ENCODE measurements around the gene NAXE. TPM values are rescaled to one million over a fixed set of nuclear protein-coding genes. Genes with fewer than 3 reads are reported as not detected.

The NAXE gene
- total RNA-seq, 1 donor from 2014 or later, result 32.8 TPM

DNA sequence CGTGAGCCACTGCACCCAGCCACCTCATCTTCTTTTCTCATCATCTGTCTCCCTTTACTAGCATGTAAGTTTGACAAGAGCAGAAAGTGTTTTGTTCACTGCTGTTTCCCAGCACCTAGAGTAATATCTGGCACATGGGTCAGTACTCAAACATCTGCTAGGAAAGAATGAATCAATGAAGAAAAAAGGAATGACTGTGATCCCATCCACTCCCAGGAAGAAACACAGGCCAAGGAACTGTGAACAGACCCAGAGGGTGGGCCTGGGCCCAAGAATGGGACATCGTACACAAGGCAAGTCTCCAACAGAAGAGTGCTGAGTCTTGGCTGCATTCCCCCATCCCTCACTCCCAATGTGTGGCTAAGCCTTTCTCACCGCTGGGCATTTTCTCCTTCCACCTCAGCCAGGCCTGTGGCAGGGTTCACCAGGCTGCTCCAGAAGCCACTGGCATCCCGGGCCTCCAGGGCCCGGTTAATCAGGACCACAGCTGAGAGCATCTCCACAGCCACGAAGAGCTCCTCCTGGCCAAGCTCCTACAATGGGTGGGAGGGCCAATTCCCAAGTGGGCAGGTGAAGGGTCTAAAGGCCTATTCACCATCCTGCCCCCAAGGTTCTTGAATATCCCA lies 37.6 kb upstream of the NAXE start:
- Histone ChIP-seq H2AFZ (replicated peaks) (no peak overlapping the region), H3K9ac (no peak overlapping the region), H3K27me3 (no peaks in the 10 kb centered on the region), H4K20me1 (ENCODE audit: low read depth) (no peaks in the 10 kb centered on the region), H3K4me1 (no peaks in the 10 kb centered on the region), H3K79me2 (ENCODE audit: low read depth) (no peaks in the 10 kb centered on the region), H3K27ac (no peak overlapping the region), H3K4me2 (no peak overlapping the region), H3K4me3 (no peak overlapping the region), H3F3A (ENCODE audit: low read depth) (no peaks in the 10 kb centered on the region), H3K36me3 (no peaks in the 10 kb centered on the region), H3K9me3 (ENCODE audit: low read depth) (no peaks in the 10 kb centered on the region)
- no peaks in the 10 kb centered on the region for H3K9me3 Mint-ChIP-seq
- H3K4me3 Mint-ChIP-seq, result no peak overlapping the region
- no peak overlapping the region for H3K27ac Mint-ChIP-seq
- peaks cover 15% of the 10 kb centered on the region for H3K36me3 Mint-ChIP-seq
- H3K27me3 Mint-ChIP-seq (ENCODE audit: insufficient read depth, low read depth), result peaks cover 8% of the 10 kb centered on the region
- DNase-seq (ENCODE audit: low spot score), result no peak
- TF ChIP-seq EZH2 (IDR thresholded peaks at IDR 0.05) (no peak), EZH2phosphoT487 (IDR thresholded peaks at IDR 0.05) (no peak)
- TF ChIP-seq, protein P1, sequence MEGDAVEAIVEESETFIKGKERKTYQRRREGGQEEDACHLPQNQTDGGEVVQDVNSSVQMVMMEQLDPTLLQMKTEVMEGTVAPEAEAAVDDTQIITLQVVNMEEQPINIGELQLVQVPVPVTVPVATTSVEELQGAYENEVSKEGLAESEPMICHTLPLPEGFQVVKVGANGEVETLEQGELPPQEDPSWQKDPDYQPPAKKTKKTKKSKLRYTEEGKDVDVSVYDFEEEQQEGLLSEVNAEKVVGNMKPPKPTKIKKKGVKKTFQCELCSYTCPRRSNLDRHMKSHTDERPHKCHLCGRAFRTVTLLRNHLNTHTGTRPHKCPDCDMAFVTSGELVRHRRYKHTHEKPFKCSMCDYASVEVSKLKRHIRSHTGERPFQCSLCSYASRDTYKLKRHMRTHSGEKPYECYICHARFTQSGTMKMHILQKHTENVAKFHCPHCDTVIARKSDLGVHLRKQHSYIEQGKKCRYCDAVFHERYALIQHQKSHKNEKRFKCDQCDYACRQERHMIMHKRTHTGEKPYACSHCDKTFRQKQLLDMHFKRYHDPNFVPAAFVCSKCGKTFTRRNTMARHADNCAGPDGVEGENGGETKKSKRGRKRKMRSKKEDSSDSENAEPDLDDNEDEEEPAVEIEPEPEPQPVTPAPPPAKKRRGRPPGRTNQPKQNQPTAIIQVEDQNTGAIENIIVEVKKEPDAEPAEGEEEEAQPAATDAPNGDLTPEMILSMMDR (IDR thresholded peaks at IDR 0.05), result no peak
- no peaks in the 10 kb centered on the region for H3K4me1 Mint-ChIP-seq

DNA sequence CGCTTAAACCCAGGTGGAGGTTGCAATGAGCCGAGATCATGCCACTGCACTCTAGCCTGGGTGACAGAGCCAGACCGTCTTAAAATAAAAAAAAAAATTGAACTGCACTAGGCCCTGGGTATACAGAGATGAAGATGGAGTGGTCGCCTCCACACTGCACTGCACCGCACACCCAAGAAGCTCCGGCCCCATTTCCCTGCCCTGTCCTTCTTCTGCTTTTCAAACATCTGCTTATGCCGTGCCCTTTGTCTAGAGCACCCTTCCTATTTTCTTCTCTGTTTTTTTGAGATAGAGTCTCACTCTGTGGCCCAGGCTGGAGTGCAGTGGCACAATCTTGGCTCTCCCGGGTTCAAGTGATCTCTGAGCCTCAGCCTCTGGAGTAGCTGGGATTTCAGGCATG lies 36.6 kb upstream of the NAXE start:
- no peak overlapping the region for H3K4me3 ChIP-seq
- H2AFZ ChIP-seq (replicated peaks), result no peak overlapping the region
- H3K27ac Mint-ChIP-seq, result no peak overlapping the region
- H3K4me3 Mint-ChIP-seq, result no peak overlapping the region
- peaks cover 21% of the 10 kb centered on the region for H3K36me3 Mint-ChIP-seq
- no peaks in the 10 kb centered on the region for H3K9me3 ChIP-seq (ENCODE audit: low read depth)
- no peak overlapping the region for H3K4me2 ChIP-seq
- H3K27me3 Mint-ChIP-seq (ENCODE audit: insufficient read depth, low read depth), result peaks cover 8% of the 10 kb centered on the region
- no peak overlapping the region for H3K9ac ChIP-seq
- no peaks in the 10 kb centered on the region for H3K4me1 Mint-ChIP-seq
- no peaks in the 10 kb centered on the region for H3K79me2 ChIP-seq (ENCODE audit: low read depth)
- H3F3A ChIP-seq (ENCODE audit: low read depth), result no peaks in the 10 kb centered on the region
- no peaks in the 10 kb centered on the region for H3K9me3 Mint-ChIP-seq
- DNase-seq (ENCODE audit: low spot score), result no peak
- H3K36me3 ChIP-seq, result no peaks in the 10 kb centered on the region
- H3K27me3 ChIP-seq, result no peaks in the 10 kb centered on the region
- H3K4me1 ChIP-seq, result no peaks in the 10 kb centered on the region
- no peak overlapping the region for H3K27ac ChIP-seq
- TF ChIP-seq EZH2 (IDR thresholded peaks at IDR 0.05) (no peak), EZH2phosphoT487 (IDR thresholded peaks at IDR 0.05) (no peak)
- TF ChIP-seq, protein P1 (IDR thresholded peaks at IDR 0.05), result no peak
- no peaks in the 10 kb centered on the region for H4K20me1 ChIP-seq (ENCODE audit: low read depth)

DNA sequence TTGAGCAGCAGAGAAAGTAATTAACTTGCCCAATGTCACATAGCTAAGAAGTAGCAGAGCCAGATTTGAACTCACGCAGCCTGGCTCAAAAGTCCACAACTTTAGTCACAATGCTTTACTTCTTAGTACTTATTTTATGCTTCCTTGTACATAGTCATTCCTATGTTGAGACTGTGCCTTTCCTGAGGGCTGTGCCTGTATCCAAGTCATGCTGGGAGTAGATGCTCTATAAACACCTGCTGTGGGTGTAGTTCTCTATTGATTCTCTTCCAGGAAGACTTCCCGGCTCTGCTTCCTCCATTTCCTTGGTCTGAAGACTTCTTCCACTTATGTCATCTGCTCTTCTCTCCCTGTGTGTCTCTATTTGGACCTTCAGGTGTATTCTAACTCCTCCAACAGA lies 35.9 kb upstream of the NAXE start:
- Histone ChIP-seq H3K27ac (no peak overlapping the region), H3K4me2 (no peak overlapping the region), H3K36me3 (no peaks in the 10 kb centered on the region), H3K4me3 (no peak overlapping the region), H3K9ac (no peak overlapping the region), H3F3A (ENCODE audit: low read depth) (no peaks in the 10 kb centered on the region), H4K20me1 (ENCODE audit: low read depth) (no peaks in the 10 kb centered on the region), H2AFZ (replicated peaks) (no peak overlapping the region), H3K4me1 (no peaks in the 10 kb centered on the region), H3K9me3 (ENCODE audit: low read depth) (no peaks in the 10 kb centered on the region), H3K27me3 (no peaks in the 10 kb centered on the region), H3K79me2 (ENCODE audit: low read depth) (no peaks in the 10 kb centered on the region)
- peaks cover 8% of the 10 kb centered on the region for H3K27me3 Mint-ChIP-seq (ENCODE audit: insufficient read depth, low read depth)
- H3K9me3 Mint-ChIP-seq, result no peaks in the 10 kb centered on the region
- H3K4me1 Mint-ChIP-seq, result no peaks in the 10 kb centered on the region
- H3K4me3 Mint-ChIP-seq, result no peak overlapping the region
- H3K27ac Mint-ChIP-seq, result no peak overlapping the region
- no peak for DNase-seq (ENCODE audit: low spot score)
- no peak for TF ChIP-seq EZH2phosphoT487 (IDR thresholded peaks at IDR 0.05)
- TF ChIP-seq, protein P1 (IDR thresholded peaks at IDR 0.05), result no peak
- TF ChIP-seq EZH2 (IDR thresholded peaks at IDR 0.05), result no peak
- peaks cover 22% of the 10 kb centered on the region for H3K36me3 Mint-ChIP-seq

All from neural progenitor cell (in vitro differentiated cells).